ENCODE results near the gene USP6NL.

Gene USP6NL

DNA sequence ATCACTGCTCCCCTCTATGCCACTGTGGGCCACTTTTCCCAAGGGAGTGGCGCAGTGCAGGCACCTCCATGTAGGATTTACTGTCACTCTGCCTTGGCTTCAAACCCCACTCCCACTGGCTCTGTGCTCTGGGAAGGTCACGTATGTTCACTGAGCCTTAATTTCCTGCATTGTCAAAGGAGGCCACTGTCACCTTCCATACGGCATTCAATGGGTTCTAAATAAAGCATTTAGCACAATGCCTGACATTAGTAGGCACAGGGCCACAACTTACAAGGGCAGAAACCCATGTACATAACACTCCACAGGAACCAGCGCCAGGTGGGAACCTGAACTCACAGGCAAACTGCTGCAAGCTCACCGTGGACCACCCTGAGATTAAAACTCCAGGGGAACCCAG, 196.4 kb downstream of the USP6NL start:
- DNase-seq (ENCODE audit: low spot score): no peak

DNA sequence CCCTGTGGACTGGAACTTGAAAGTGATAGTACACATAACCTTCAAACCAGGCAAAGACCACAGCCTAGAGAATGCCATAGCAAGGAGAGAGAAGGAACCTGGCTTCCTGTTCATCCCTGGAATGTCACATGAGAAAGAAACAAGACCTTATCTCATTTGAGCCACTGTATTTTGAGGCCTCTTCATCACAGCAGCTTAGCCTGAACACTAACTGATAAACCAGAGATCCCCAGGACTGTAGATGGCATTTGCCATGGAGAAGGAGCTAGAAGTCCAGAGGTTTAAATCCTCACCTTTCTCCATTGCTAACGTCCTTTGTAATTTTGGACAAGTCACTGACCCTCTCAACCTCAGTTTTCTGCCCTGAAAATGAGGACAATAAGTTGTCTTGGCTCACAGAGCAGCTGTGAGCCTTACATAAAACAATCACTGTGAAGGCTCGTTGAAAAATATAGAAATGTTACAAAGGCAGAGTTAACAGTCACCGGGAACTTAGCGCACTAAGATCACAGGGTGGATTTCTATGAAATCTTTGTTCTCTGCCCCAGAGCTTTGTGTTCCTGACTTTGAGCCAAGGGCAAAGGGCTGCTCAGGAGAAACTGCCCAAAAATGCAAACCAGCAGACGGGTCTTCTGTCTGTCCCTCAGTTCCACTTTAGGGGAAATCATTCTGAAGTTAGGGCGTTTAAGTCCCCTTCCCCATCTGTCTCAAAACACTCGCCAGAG, 197.0 kb downstream of the USP6NL start:
- no peak for DNase-seq (ENCODE audit: low spot score)

DNA sequence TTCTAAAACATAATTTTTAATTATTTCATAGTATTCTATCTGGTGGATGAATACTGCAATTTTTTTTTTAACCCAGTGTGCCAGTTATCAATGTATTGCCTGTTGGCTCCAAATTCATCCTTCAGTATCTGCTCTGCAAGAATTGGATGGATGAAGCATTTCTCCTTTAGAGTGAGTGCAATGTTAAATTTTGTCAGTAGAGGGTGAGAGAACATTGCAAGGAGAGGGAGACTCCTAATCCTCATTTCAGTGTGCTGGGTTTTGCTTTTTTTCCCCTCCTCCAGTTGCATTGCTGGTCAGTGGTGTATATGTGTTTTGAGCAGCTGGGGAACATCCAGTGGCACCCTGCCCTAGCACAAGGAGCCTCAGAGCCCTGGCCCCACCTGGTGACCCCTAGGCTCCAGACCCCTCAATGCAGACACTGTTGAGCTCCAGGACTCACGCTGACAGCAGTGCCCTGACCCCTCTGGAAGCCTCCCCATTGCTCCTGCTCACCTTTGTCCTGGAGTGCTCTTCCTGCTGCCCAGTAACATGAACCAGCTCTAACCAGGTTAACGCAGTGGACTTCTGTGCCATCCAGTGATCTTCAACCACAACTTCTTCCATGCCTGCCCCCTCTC, 199.4 kb downstream of the USP6NL start:
- DNase-seq (ENCODE audit: low spot score): no peak

DNA sequence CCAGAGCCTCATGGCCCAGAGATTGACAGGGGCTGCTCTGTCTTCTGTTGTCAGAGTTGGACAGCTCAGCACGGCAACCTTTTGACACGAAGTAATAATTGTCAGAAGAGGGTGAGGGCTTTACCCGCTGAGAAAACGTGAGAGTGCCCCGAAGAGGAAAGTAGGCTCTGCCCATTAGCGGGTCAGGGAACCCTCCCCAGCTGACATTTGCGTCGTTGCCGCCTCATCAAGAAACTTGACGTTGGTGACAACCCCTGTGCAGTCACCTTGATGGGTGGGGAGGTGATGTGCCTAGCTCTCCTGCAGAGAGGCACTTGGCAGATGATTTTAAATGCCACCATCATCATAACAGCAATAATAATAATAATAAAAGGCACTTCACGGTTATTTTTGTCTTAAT, 202.1 kb downstream of the USP6NL start:
- no peak for DNase-seq (ENCODE audit: low spot score)

DNA sequence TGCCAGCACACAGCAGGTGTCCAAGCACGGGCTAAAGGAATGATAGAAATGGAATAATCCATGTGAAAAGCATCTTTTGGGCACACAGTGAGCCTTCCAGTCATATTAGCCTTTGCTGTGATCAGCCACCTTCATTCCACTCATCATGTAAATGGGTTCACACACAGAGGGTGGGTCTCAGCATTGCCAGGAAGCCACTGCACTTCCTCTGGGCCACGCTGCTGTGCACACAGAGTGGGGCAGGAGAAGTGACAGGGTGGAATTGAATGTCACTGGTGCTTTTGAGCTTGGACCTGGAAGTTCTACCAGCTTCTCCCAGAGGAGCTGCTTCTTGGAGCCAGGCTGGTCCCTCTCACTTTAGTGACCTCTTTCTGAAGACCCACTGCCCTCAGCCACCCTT, 203.5 kb downstream of the USP6NL start:
- peak; percentile 40 for DNase-seq (ENCODE audit: low spot score)

DNA sequence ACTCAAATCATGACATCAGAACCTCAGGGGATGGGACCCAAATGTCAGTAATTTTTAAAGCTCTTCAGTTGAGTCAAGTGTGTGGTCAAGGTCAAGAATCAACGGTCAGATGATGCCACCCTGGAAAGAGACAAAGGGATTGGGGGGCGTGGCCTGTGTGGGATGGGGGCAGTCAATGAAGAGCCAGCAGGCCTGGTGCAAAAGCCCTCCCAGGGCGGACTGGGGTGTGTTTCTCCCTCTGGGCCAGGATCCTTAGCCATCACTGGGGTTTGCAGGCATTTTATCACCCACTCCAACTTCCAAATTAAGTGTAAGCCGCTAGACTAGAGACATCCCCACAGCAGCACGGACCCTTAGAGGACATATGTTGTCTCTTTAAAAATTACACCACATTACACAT, 204.7 kb downstream of the USP6NL start:
- DNase-seq (ENCODE audit: low spot score): no peak

DNA sequence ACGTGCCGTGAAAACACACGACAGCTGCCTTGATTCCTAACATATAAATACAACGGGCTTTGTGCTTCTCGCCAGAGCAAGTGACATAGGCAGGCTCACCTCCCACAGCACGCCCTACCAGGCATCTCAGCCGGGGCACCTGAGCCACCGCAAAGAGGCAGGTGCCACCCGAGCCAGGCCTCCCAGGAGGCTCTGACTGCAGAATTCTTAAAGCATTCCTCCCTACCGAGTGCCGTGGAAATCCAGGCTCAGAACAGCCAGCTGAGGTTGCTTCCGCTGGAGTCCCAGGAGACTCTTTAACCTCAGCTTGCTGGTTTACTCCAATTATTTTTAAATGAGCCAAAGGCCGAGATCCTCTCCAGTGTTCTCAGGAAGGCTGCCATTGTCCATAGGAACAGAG, 206.5 kb downstream of the USP6NL start:
- DNase-seq (ENCODE audit: low spot score): no peak

Measured in CD4-positive, alpha-beta T cell treated with Interleukin-6 at 100 ng/mL for 8 hours (primary cell).